ENCODE measurements around the gene DIPK1A.
"Not testable (repeated sequence)": the region's sequence is repeated elsewhere in the genome, so short reads cannot be mapped to it uniquely, and the experiment has no call there.

The DIPK1A gene

DNA sequence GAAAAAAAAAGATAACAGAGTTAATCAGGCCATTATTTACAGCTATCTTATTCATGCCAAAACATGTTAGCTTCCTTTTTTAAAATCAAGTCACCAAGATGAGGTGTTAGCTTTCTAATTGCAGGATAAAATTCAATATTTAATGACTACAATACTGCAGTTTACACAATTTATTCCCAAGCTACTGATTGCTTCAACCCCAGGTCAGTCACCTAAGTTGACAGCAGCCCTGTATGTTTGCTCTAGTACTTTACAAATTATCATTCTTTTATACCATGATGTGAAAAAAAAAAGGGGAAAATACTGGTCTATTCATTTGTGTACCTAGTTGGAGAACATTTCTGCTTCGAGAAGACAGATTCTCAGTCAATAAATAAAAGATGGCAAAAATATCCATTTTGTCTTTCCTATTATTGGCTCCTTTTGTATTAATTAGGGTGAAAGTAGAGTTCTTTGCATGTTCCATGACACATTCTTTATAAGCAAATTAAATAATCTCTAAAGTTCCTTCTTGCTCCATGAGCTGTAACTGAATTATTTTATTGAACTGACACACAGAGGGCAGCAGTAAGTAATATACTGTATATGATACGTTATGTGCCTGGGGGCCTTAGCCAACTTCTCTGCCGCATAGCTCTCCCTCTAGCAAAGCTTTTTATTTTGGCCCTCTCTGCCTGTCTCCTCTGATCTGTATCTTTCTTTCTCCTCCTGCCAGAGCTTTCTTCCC, 48.0 kb downstream of the DIPK1A start:
- DNase-seq: no peak

DNA sequence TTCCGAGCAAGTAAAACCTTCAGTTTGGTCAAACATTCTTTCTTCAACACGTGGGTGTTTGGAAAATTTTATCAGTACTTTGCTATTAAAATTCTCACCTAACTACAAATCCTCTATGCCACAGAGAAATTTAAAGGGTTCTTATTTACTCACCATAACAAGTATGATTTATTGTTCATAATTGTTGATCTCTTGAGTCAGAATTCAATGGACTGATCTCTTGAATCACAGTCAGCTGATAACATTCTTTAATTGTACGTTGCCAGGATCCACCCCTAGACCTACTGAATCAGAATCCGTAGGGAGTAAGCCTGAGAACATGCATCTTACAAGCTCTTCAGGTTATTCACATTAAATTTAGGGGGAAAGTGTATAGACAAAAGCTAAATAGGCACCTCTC, 51.2 kb downstream of the DIPK1A start:
- no peak for DNase-seq

DNA sequence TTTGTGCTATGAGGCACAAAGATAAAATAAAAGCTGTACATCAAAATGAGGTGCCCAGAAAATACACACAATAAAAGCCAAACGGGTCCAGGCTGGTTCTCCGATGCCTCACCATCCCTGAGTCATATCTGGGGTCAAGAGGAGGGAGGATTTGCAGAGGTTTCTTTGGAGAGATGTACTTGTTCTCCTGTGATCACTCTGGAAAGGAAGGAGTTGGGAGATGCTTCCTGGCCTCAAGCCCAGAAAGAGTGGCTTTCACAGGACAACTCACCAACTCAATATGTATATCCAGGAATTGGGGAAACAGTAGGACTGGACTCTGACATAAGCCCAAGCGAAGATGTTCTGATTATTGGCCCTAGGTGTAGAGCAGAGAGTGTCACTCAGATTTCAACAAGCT, 51.9 kb downstream of the DIPK1A start:
- DNase-seq: no peak

DNA sequence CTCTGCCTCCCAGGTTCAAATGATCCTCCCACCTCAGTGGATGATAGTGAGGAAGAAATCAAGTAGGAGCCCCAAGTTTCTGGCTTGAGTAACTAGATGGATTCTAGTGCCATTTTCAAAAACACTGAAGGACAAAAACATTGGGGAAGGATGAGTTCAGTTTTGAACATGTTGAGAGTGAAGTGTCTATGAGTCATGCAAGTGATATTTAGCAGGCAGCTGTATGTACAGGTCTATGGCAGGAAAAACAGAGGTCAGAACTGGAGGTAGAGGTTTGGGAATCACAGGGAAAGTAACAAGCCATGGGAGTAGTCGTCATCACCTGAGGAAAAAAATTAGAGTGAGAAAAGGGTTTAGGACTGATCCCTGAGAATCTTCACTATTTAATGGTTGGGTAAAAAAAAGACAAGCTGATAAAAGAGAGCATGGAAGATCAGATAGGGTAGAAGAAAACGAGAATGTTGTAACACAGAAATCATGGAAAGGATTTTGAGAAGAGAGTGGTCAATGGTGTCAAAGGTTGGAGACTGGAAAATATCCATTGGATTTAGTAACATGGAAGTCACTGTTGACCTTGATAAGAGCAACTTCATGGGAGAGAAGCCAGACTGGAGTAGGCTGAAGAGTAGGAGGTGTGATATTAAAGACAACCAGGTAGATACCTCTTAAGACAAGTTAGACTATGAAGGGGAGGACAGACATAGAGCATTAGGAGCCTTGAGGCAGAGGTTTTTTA, 53.1 kb downstream of the DIPK1A start:
- DNase-seq: no peak

DNA sequence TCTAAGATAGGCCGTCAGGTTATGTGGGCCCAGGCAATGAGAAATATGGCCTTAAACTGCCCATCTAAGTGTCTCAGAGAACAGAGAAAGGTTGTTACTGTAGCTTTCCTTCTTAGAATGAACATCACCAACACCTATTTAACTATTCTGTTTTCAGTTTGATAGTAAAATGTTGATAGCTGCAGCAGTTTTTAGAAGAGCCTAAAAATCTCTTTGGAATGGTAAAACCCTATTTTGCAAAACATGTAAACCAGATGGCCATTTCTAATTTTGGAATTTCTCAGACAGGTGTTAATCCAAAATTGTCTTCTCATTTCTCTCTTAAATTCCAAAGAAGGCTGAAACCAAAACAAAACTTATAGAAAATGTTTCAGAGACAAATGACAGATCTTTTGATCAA, 57.5 kb downstream of the DIPK1A start:
- DNase-seq: no peak

DNA sequence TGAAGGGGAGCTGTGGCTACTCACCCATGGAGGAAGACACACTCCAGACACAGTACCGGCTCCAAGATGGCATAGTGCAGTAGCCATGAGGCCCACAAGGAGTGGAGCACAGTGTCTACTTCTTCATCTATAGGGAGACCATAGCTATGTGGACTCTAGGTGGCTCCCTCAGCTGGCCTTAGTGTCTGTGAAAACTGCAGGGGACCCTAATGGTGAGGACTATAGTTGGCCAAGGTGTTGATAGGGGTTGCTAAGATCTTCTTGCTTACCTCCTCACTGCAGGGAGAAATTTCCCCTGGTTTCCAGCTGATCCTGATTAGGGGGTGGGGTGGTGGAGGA, 58.9 kb downstream of the DIPK1A start:
- no peak for DNase-seq

DNA sequence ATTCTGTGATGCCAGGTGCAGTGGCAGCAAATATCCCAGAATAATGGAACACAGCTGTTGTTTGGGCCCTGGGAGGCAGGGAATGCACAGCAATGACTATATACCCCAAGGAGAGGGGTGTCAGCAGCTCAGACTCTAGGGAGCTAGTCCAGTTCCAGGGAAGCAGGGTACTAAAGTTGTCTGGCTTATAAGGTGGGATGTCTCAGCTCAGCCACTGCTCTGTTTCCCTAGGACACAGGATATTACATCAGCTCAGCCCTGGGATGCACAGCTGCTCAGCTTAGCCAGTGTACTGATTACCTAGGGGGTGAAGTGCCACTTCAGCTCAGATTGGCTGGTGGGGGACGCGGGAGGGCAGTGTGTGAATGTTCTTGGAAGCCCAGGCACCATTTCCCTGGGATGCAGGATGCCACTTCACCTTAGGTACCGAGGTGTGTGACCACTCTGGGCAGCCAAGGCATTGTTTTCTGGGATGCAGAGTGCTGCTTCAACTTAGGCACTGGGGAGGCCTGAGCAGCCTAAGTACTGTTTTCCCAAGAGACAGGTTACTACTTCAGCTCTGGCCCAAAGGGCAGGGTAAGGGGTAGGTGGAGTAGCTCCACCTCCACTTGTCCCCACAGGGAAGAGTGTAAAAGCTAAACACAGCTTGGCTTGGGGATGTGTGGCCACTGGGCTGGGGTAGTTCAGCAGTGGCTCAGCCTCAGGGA, 59.4 kb downstream of the DIPK1A start:
- no peak for DNase-seq

DNA sequence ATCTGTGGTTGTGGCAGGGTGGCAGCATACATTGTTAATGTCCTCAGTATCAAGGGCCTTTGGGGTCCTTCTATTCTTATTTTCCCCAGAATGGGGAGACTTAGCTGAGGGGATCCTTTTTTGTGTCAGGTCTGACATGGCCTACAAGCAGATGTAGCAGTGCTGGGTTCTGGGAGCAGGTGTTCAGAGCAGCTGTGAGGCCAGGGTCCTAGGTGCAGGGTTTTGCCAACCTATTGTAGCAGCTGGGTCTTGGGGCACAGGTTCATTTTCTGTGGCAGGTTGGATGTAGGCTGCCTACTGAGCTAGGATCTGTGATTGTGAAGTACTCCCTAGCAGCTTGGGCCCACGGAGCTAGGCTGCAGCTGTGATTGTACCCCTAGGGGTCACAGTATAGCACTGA, 60.1 kb downstream of the DIPK1A start:
- no peak for DNase-seq

DNA sequence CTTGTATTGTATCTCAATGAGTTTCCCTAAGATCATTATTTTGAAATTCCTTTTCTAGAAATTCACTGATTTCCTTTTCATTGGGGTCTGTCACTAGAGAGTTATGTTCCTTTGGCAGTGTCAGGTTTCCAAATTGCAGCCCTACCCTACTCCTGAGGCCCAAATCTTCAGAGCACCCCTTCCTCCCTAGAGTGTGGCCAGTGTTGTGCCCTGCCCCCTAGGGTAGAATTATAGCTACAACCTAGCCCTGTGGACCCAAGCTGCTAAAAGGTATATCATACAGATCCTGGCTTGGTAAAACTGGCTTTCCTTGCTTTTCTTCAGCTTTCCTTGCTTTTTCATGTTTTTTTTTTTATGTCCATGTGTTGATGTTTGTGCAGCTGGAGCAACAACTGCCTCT, 60.7 kb downstream of the DIPK1A start:
- no peak for DNase-seq

DNA sequence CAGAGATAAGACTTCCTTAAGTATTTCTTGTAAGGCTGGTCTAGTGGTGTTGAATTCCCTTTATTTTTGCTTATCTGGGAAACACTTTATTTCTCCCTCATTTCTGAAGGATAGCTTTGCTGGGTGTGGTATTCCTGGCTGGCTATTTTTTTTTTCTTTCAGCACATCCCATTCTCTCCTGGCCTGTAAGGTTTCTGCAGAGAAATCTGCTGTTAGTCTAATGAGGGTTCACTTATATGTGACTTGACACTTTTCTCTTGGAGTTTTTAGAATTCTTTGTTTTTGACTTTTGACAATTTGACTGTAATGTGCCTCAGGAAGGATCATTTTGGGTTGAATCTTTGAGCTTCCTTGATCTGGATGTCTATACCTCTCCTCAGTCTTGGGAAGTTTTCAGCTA, 61.5 kb downstream of the DIPK1A start:
- DNase-seq: no peak

DNA sequence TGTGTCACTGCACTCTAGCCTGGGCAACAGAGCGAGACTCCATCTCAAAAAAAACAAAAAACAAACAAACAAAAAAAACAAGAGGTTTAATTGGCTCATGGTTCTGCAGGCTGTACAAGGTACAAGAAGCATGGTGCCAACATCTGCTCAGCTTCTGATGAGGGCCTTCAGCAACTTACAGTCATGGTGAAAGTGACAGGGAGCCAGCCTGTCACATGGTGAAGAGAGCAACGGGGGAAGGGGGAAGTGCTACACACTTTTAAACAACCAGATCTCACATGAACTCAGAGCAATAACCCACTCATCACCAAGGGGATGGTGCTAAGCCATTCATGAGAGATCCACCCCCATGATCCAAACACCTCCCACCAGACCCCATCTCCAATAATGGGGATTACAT, 63.2 kb downstream of the DIPK1A start:
- not testable (repeated sequence) for DNase-seq

DNA sequence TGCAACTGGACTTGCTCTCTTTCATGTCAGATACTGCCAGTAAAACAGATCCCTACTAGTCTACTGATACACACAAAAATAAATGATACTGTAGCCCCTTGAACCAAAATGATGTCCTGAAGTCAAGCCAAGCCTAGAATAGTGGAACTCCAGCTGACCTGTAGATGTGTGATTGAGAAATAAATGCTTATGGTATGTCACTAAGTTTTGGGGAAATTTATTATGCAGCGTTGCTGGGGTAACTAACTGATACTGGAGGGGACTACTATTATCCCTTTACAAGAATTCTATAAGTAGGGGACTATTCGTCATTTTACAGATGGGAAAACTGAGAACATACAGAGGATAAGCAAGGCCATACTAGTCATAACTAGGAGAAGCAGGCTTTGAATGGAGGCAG, 73.8 kb downstream of the DIPK1A start:
- no peak for DNase-seq

DNA sequence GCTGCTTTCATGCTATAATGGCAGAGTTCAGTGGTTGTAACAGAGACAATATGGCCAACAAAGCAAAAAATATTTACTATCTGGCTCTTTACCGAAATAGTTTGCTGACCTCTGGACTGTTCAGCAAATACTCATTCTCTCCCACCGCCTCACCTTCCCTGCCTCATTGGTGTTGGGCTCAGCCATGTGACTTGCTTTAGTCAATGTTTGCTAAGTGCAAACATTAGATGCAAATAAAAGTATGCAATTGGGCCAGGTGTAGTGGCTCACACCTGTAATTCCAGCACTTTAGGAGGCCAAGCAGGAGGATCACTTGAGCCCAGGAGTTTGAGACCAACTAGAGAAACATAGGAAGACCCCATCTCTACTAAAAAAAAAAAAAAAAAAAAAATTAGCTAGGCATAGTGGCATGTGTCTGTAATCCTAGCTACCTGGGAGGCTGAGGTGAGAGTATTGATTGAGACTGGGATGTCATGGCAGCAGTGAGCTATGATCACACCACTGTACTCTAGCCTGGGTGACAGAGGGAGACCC, 74.3 kb downstream of the DIPK1A start:
- no peak for DNase-seq

DNA sequence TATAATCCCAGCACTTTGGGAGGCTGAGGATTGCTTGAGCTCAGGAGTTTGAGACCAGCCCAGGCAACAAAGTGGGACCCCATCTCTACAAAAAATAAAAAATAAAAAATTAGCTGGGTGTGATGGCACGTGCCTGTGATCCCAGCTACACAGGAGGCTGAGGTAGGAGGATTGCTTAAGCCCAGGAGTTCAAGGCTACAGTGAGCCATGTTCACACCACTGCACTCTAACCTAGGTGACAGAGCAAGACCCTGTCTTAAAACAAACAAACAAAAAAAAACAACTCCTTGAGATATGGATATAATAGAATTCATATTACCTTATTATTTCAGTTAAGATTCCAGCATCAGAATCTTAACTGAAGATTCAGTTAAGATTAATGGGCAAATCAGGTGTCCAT, 77.1 kb downstream of the DIPK1A start:
- DNase-seq: no peak

DNA sequence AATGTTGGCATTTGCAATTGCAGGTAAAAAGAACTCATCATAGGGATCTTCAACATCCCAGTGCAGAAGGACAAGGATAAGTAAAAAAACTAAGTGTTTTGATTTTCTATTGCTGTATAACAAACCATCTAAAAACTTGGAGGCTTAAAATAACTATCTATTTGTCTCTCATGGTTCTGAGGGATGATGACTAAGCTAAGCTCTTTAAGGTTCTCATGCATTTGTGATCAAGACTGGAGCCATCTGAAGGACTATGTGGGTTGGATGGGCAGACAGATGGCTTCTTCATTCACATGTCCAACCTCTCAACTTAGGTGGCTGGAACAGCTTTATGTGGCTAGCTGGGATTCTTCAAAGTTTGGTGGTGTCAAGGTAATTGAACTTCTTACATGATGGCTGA, 78.0 kb downstream of the DIPK1A start:
- no peak for DNase-seq

DNA sequence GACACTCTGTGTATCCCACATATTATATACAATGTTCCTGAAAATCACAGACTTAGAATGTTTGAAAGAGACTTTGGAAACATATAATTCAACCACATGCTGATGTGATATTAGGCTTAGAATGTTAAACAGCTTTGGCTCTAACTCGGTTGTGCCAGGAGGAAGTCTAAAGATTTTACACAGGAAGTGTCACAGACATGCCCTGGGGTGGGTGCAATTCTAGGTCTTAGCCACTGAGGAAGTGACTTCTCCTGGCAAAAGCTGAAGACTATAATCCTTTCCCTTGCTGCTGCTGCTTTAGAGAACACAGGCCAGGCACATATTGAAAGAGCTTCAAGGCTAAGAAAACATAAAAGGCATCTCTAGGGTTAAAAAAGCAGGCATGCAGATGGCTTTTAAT, 78.4 kb downstream of the DIPK1A start:
- no peak for DNase-seq

DNA sequence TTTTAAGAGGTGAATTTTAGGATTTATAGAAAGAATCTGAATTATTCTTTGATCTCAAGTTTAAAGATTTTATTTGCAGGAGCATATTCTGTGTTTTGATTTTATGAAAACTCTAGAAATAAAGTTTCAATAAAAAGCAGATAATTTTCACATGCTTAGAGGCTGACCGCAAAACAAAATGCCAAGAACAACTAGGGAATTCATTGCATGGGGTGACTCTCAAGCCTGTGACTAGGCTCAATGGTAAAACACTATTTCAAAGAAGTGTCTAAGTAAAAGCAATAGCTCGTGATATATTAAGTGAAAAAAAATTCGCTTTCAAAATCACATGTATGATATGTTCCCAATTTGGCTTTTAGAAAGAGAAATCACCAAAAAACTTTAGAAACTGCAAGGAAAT, 79.9 kb downstream of the DIPK1A start:
- no peak for DNase-seq

DNA sequence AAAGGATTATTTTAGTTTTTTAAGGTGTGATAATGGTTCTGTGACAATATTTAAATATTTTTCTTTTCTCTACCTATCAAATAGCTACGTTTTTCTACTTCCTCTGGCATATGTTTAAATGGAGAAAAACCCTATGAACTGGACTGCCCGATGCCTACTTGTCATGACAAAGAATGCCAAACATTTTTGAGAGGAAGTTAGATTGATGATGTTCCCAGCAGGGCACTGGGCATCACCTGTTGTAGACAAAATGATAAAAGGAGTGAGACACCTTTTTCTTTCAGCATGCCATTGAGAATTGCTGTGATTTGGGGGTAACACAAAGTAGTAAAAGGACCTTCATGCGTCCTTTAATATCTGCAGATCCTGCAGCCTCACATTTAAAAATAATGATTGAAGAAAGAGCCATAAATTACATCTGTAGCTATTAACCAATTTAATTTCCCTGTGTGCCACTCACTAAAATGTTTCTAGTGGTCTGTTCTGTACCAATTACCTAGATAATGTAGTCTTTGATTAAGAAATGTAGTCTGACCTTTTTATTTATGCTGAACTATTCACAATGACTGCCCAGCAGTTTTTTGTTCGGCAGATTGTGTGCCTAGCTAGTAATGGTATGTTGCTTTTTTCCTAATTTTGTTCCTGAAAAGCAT, 81.8 kb downstream of the DIPK1A start:
- no peak for DNase-seq

DNA sequence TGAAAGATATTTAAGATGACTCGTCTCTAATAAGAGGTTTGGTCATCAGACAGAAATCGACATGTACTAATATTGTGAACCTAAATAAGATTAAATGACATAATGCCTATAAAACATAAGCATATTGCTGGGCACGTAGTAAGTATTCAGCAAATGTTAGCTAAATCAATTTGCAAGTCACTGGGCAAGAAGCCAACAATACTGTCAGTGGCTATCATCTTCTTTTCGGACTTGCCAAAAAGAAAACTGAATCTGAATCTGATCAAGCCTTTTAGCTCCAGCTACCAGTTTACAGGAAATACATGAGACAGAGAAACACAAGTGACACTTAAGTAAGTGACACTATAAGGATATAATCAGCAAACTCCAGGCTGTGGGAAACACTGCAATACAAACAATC, 83.5 kb downstream of the DIPK1A start:
- DNase-seq: no peak

DNA sequence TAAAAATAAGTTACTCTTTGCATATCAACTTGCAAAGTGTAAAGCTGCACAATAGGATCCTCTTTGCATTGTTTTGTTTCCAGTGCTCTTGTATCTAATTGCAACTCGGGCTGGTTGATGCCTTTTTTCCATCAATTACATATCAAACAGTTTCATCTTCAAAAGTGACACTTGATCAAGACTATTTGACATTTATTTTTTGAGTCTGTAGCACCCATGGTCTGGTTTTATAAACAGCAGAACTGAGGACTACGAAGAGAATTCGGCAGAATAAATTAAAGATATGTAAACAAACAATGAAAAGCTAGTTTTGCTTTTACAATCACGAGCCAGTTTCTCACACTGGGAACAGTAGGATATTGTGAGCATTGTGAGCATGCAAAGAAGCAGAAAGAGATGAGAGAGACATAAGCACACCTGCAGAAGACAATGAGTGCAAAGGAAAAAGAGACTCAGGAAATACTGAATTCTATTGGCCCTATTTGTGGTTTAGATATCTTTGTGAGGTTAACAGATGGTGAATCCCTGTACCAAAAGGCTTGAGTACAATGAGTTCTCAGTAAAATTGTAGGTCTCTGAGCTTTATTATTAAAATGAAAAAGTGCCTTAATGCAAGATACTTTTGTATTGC, 84.1 kb downstream of the DIPK1A start:
- no peak for DNase-seq

DNA sequence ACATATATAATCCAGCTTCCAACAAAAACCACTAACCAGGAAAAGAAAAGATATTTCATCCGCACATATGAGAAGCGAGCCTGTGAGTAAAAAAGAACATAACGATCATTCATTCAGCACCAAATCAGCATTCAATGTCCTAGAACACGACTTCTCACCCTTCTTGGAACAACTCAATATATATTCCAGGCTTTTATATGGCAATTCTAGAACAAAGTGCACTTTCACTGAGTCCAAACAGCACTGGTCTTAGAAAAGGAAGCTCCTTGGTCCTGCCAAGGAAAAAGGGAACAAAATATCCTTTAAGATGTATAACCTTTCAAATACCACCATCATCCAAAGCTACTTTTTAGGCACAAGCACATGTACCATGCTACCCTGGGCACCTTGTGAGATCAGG, 84.9 kb downstream of the DIPK1A start:
- no peak for DNase-seq

DNA sequence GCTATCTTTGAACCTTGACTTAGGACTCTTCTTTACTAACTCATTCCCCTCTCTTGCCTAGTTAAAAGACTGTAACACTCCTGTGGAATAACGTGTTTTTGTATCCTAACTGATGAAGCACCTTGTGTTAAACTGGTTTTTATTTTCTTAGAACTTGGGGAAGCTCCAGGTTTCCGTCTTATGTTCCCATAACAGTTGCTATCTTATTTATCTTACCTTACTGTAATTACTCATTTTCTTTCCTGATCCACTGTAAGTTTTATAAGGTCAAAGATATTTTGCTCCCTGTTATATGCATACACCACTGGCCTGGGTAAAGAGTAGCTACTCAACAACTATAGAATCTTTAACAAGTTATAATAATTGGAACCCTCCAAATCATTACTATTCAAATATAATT, 86.3 kb downstream of the DIPK1A start:
- DNase-seq: no peak

DNA sequence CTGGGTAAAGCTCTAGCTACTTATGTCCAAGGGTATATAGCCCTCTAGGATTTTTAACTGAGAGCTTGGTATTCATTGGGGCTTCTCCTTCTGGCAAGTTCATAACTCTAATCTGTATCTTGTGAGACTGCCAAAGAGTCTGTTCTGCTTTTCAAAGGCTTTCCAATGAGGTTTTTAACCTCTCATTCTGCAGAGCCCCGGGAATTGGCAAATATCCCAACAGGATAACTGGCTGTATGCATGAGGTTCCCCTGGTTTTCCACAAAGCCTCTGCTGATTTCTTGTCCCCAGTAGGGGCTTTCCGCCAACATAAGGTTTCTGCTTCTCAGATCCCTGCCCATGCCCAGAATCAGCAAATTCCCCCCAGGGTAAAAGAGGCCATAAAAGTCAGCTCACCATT, 88.5 kb downstream of the DIPK1A start:
- no peak for DNase-seq

All from stimulated activated CD4-positive, alpha-beta T cell treated with anti-CD3 and anti-CD28 coated beads, Interleukin-2, amount 100 ng/mL, for 48 hours (primary cell).